DND-41 (cell line): ENCODE measurements around the gene DPP6.

Source experiments
- CTCF ChIP-seq: IDR thresholded peaks from 2 replicates; pipeline ENCODE4 v1.5.1; 2012; ENCODE audit warnings: borderline replicate concordance, low read length, moderate library complexity, mild to moderate bottlenecking; ENCODE audit not compliant: poor library complexity, severe bottlenecking; ENCODE audit errors: extremely low read depth
- EZH2 ChIP-seq: IDR thresholded peaks from 3 replicates; pipeline ENCODE4 v1.6.1; 2012; ENCODE audit warnings: borderline replicate concordance, low read depth, mild to moderate bottlenecking, moderate library complexity, low read length, inconsistent platforms; ENCODE audit not compliant: severe bottlenecking

GRCh38 chr7:154497751-154498150 is 445.6 kb downstream of the DPP6 start:
- TF ChIP-seq CTCF (no peak), EZH2 (no peak)
